ENCODE results near the gene SCO1.
"Not testable (repeated sequence)": the region's sequence is repeated elsewhere in the genome, so short reads cannot be mapped to it uniquely, and the experiment has no call there.

Gene SCO1

GRCh38 chr17:10698096-10698818 is 924 bp upstream of the SCO1 start:
- peak overlapping the region; percentile 79 for H3K4me3 ChIP-seq (ENCODE audit: low read depth, low read length)
- no peak for TF ChIP-seq CTCF (IDR thresholded peaks at IDR 0.05; ENCODE audit: insufficient read depth, low read depth, low read length, missing control alignments)
- DNase-seq (ENCODE audit: low read depth) = peak; percentile 14

- DNase-seq (ENCODE audit: low read depth) = not testable (repeated sequence)
- H3K4me3 ChIP-seq (ENCODE audit: low read depth, low read length) = peak overlapping the region; percentile 79
These were observed 1.4 kb downstream of the SCO1 start for GRCh38 chr17:10695875-10696407.

GRCh38 chr17:10687499-10687898 is 9.8 kb downstream of the SCO1 start:
- H3K4me3 ChIP-seq (ENCODE audit: low read depth, low read length) = no peak overlapping the region
- no peak for TF ChIP-seq CTCF (IDR thresholded peaks at IDR 0.05; ENCODE audit: insufficient read depth, low read depth, low read length, missing control alignments)
- DNase-seq (ENCODE audit: low read depth) = no peak

- no peak overlapping the region for H3K4me3 ChIP-seq (ENCODE audit: low read depth, low read length)
- DNase-seq (ENCODE audit: low read depth) = peak; percentile 28
- TF ChIP-seq CTCF (IDR thresholded peaks at IDR 0.05; ENCODE audit: insufficient read depth, low read depth, low read length, missing control alignments) = peak; percentile 42
These were observed 13.5 kb downstream of the SCO1 start for GRCh38 chr17:10683853-10684252.

- H3K4me3 ChIP-seq (ENCODE audit: low read depth, low read length) = no peak overlapping the region
- DNase-seq (ENCODE audit: low read depth) = no peak
- no peak for TF ChIP-seq CTCF (IDR thresholded peaks at IDR 0.05; ENCODE audit: insufficient read depth, low read depth, low read length, missing control alignments)
These were observed 15.4 kb downstream of the SCO1 start for GRCh38 chr17:10681866-10682446.

GRCh38 chr17:10674704-10675103 is 22.6 kb downstream of the SCO1 start:
- H3K4me3 ChIP-seq (ENCODE audit: low read depth, low read length) = no peak overlapping the region
- no peak for DNase-seq (ENCODE audit: low read depth)
- no peak for TF ChIP-seq CTCF (IDR thresholded peaks at IDR 0.05; ENCODE audit: insufficient read depth, low read depth, low read length, missing control alignments)

GRCh38 chr17:10673312-10673711 is 24.0 kb downstream of the SCO1 start:
- no peak for TF ChIP-seq CTCF (IDR thresholded peaks at IDR 0.05; ENCODE audit: insufficient read depth, low read depth, low read length, missing control alignments)
- no peak overlapping the region for H3K4me3 ChIP-seq (ENCODE audit: low read depth, low read length)
- no peak for DNase-seq (ENCODE audit: low read depth)

Measured in GM12865 (cell line).